ENCODE measurements around the gene TRIM31.
A peak's percentile ranks its signal among the peaks of the same experiment; 100 is the strongest.

Gene TRIM31

DNA sequence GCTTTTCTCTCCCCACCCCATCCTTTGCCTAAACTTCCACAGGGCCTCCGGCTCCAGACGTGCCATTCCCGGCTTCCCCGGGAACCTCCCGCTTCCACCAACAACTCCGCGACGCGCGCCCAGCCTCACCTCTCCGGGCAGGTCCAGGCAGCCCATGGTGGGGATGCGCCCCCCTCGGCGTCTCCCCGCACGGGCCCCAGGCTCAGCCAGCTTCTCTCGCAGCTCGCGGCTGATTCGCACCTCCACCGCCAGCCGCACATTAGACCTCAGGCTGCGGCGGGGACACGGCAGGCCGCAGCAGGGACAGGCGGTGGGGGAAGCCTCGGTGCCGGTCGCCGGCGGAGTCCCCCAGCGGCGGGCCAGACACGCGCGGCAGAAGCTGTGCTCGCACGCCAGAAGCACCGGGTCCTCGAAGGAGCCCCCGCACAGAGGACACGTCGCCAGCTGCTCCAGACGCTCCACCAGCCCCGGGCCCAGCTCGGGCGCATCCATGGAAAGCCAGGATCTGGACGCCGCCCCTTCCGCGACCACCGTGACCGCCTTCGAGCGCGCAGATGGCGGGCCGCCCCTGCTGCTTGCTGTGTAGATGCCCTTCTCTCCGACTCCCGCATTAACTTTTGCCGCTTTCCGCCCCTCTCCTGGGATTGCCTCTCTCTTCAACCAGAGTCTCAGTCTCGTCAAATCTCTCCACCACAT lies 37.6 kb downstream of the TRIM31 start, which contains the start of gene RNF39:
Gene RNF39 (minus strand): TSS at position 676 of the 696 bp plus-strand sequence. CDS start 184 bp downstream, at position 492.
- DNase-seq = no peak

DNA sequence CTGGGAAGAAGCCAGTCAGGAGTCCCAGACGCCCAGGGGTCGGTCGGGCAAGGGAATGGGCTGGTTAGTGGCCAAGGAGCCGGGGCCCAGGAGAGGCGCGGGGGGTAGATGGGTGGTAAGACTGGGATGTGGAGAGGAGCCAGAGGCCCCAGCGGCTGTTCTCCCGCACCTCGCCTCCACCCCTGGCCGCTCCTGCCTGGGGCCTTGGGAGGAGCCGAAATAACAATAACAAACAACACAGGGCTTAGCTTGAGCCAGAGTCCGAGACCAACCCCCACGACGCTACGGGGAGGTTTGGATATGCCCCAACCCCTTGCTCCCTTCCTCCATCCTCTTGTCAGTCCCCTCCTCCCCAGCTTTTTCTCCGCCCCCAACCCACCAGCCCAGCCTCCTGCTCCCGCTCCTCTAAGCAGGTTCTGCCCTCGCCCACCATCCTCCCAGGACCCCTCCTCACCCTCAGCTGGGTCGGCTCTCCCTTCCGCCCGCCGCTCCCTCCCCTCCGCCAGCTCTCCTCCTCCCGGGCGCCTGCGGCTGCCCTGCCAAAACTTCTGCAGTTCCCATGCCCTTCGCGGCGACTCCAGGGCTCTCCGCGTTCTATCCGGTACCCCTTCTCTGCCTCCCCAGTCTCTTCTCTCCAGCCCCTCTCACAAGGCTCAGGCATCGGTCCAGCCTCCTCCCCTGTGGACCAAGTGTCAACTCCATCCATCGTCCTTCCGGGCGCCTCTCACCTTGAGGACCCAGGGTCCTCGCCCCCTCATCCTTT lies 38.4 kb downstream of the TRIM31 start:
- DNase-seq = no peak

DNA sequence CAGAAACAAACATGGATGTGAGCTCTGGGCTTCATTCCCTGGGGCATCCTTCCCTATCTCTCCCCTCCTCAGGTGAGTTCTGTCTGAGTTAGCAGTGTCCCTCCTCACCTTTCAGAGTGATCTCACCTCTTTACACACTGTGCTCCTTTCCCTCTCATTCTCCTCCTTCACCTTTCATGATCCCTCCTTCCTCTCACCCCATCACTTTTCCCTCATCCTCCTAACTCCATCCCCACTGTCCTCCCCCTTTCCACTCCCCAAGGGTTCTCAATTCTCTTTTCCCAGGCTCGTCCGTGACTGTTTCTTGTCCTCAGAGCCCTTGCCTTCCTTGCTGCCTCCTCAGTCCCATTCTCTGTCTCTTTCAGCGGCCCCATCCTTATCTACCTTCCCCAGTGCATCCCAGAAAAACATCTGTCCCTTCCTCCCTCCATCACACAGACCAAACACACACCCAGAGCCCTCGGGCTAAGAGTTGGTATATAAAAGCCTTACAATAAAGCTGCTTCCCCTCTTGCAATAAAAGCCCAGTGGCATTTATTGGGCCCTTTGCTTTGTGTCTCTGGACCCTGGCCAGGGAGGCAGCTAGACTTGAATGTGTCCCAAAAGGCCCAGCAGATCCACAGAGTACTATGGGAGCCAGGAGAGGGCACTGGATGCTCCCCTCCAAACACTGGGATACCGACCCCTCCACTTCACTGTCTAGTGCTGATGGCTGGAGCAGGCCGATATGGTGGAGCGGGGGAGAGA lies 39.2 kb downstream of the TRIM31 start:
- no peak for DNase-seq

DNA sequence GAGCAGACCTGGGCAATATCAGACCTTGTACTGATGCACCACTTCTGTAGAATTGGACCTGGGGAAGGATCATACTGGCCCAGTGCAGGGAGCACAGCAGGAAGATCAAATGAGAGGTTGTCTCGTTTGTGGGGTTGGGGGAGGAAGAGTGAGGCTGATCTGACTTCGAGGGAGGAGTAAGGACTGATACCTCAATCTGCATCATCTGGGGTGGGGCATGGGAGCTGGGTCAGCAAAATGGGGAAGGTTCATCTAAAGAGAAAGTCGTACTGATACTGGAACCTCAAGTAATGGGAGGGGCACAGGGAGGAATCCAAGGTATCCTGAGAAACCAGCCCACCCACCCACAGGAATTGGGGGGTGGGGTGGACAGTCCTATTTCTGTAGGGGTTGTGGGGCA lies 41.0 kb downstream of the TRIM31 start:
- DNase-seq = no peak

DNA sequence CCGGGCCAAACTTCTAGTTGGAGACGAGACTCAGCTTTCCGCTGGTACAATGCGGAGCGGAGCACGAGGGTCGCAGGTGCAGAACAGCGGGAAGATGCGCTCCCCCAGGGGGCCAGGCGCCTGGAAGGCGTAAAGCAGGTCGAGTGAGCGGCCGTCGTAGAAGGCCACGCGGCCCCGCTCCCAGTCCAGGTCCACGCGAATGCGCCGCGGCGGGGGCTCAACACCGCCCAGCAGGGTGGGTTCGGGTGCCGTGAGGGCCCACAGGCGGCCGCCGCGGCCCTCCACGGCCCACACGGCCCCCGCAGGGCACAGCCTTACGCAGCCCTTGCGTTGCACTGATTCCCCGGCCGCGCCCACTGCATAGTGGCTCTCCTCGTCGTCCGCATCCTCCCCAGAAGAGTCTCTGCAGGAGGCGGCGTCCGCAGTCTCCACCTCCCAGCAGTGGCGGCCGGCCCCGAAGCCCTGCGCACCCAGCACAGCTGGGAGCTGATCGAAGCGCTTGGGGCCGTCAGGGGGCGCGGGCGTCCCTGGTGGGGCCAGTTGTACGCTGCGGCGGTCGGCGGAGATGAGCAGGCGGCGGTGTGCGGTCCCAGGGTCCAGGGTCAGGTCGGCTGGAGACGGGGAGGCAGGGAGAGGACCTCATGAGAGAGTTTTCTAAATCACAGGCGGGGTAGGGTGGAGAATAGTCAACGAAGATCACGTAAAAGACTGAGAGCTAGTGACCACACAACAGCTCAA lies 41.6 kb downstream of the TRIM31 start:
- peak; percentile 30 for DNase-seq

DNA sequence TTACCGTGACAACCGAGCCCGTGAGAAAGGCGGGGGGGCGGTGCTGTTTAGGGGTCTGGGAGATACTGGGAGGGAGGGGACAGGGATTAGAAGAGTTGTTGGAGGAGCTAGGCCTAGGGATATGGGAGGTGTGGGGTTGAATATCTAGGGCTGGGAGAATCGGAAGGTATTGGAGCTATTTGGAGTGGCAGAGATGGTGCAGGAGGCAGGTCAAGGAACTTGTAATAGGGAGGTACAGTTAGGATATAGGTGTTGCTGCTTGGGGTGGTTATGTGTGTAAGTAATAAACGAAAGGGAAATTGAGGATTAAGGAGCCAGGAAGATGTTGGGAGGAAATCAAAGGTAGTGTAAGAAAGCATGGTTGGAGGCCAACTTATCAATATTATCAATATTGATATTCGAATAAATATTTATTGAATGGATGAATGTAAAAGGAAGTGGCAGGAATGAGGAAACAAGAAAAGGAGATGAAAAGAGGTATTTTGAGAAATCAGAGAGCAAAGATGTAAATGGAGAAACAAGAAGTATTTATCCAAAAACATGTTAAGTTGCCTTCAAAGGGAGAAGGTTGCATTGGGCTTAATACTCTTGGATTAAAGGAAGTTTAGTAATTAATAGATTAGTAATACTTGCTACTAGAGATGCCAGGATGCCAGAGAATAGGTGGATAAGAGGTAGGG lies 45.3 kb downstream of the TRIM31 start:
- peak; percentile 83 for DNase-seq

DNA sequence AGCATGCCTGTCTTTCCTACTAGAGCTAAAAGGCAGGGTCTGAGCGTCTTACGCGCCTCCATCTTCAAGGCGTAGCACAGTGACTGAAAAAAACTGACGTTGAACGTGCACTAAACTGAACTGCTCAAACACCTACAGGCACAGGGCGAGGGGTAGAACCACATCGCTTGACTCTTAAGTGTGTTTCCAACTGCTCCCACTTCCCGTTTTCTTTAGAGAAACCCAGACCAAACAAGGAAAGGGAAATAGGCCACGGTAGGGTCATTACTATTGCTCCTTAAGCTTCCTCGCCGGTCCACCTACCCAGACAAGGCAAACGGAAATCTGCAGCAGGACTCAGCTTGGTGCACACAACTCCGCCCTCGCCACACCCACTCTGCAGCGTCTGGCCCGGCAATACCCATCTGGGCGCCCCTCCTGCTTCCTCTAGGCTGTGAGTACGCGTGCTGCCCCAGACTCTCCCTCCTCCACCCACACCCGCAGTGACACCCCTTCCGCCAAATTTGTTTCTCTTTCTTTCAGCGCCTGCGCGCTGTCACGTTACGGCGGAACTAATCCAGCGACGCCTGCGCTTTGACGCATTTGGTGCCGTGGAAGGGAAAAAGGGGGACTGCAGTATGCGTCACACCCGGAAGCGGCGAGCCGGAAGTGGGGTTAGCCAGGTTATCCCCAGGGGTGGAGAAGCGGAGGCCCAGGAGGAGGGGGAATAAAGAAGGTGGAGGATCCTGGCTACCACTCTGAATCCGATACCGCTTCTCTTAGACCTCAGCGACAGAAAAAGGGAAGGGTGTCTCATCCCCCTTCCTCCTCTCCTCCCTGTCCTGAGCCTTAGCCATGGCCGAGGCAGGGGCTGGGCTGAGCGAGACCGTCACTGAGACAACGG lies 46.1 kb downstream of the TRIM31 start, which contains the start of gene PPP1R11:
Gene PPP1R11 (plus strand): TSS at position 622 of the 883 bp plus-strand sequence. CDS start 213 bp downstream, at position 835.
- peak; percentile 100 for DNase-seq

DNA sequence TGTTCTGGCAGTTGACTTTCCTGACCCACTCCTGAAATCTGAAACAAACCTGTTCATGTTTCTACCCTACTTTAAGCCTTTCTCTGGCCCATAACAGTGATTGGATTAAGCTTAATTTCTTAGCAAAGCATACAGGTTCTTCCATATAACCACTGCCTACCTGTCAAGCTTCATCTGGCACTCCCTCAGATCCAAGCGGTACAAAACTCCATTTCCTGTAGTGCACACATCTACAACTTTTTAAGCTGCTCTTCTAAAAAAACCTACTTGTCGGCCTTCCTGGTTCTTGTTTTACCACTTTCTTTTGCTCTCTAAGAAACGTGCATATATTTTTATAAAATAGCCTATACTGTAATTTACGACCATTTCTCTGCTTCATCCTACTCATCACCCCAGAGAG lies 46.8 kb downstream of the TRIM31 start:
- DNase-seq = peak; percentile 17

DNA sequence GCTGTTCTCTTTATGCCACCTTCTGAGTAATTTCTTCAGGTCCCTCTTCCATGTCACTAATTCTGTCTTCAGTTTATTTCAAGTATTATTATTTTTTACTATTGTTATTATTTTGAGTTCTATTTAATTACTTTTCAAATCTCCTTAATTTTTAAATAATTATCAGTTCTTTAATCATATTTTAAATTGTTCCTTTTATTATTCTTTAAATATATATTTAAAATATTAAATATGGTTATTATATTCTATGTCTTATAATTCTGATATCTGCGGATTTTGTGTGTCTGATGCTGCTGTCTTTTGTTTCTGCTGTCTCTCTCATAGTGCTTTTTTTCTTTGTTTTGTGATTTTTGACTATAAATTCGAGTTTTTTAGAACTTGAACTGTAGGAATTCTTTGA lies 49.6 kb downstream of the TRIM31 start:
- DNase-seq = no peak

DNA sequence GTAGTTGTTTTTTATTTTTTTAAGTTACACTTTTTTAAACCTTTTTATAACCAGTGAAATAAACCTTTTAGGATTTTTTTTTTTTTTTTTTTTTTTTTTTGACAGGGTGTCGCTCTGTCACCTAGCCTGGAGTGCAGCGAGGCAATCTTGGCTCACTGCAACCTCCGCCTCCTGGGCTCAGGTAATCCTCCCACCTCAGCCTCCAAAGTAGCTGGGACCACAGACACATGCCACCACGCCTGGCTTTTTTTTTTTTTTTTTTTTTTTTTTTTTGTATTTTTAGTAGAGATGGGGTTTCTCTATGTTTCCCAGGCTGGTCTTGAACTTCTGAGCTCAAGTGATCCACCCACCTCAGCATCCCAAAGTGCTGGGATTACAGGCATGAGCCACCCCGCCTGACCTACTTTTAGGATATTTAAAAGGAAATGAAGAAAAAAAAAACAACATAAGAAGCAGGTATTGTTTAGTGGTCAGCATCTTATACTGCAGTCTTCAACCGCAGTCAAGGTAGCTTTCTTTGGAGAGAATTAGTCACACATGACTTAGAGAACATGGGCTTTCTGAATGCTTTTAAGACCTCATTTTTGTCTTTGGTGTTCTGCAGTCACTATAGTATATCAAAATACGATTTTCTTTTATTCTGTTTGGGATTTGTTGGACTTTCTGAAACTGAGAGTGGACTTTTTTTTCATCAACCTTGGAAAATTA lies 50.3 kb downstream of the TRIM31 start:
- DNase-seq = no peak

DNA sequence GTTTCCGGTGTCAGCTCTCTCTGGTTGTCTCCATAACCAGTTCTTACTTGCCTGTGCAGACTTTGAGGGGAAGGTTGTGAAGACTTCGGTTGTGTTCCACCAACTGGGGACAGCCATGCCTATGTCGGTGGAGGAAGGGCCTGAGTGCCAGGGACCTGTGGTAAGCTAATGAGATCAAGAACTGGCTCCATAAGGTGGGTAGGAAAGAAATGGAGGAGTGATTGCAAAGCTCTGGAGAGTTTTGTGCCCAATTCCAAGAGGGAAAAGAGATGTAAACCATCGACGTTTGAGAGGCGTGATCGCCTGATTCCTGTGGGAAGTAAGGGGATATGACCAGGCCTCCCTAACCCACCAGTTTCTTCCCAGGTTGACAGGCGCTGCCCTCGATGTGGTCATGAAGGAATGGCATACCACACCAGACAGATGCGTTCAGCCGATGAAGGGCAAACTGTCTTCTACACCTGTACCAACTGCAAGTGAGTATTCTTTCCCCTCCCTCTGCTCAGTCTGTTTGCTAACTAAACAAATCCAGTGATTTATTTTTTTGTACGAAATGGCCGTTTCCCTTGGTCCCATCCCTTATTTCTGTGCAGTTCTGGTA lies 50.9 kb downstream of the TRIM31 start:
- peak; percentile 47 for DNase-seq

DNA sequence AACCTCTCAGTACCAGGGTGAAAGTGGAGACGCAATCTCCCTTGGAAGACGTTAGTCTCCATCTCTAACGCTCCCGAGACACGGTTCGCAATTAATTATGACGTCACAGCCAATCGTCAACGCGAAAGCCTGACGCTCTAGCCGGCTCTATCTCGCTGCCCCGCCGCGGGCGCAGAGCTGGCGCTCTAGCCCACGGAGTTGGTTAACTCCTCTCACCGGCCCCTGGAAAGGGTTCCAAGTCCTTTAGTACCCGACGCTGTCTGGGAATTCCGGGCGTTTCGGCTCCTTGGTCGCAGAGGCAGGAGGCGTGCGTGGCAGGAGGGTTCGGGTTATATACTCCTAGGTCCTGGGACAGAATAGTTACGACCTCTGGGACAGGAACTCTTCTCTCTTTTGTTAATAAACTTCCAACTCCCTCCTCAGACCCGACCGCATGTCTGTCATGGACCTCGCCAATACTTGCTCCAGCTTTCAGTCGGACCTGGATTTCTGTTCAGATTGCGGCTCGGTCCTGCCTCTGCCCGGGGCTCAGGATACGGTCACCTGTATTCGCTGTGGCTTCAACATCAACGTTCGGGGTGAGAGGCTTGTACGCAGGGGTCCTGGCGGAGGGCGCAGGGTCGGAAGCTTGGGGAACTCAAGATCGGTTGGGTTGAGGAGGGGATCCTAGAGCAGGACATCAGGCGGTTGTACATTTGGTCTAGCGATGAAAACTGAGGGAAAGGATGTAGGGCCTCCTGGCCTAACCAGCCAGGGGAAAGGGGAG lies 51.6 kb downstream of the TRIM31 start, which contains the start of gene POLR1H:
Gene POLR1H (plus strand): TSS at position 174 of the 766 bp plus-strand sequence. CDS start 260 bp downstream, at position 434.
- peak; percentile 99 for DNase-seq

DNA sequence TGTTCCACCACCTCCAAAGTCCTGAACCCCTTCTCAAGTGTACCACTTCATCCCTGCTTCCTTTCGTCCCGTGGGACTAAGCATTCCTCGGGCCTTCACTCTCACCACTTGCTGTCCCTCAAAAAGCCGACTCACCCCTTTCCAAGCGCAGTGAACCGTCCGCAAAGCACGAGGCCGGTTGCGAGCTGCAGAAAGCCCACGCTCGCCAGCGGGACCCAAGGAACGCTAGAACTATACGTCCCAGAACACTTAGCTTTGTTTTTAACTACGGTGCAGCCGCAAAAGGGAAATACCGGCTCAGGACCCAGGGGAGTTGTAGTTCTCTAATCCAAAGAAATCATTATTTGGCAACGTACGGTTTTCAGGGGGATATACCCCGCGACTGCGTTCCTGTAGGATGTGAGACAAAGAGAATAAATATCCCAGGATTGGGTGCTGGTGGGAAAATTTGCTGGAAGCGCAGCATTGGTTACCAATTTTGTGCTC lies 52.2 kb downstream of the TRIM31 start:
- DNase-seq = peak; percentile 62

DNA sequence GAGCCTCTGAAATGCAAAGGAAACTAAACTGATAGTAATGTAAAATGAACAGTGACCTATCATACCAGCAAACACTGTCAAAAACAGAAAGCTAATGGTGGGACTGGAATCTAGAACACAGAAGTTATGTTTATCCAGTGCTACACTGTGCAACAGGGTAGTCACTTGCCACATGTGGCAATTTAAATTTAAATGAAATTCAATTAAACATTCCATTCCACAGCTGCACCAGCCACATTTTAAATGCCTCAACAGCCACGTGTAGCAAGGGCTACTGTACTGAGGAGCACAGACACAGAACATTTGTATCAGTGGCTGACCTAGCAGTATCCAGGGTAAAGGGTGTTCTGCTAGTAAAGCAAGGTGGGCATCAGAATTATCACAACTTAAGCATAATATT lies 57.4 kb downstream of the TRIM31 start:
- no peak for DNase-seq

DNA sequence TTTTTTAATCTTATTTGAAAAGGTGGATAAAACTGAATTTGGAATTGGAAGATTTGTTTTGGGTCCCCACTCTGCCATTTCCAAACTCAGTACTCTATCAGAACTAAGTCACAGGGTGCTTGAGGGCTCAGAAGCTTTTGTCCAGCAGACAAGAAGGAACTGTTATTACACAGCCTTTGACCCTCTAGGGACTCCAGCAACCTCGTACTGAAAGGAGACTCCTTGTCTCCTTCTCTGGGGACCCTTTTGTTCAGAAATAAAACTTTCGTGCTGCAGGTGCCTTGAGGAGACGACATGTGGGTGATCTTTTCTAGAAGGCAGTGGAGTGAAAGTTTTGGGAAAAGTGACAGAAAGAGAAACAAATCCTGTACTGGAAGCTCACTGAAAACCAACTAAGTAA lies 59.2 kb downstream of the TRIM31 start:
- DNase-seq = no peak

Data from hematopoietic multipotent progenitor cell treated with erythropoietin and hydrocortisone succinate and interleukin-3 and kit ligand, for 6 days (in vitro differentiated cells).